ENCODE results near the gene AAK1.
"Not testable (repeated sequence)": the region's sequence is repeated elsewhere in the genome, so short reads cannot be mapped to it uniquely, and the experiment has no call there.

DNA sequence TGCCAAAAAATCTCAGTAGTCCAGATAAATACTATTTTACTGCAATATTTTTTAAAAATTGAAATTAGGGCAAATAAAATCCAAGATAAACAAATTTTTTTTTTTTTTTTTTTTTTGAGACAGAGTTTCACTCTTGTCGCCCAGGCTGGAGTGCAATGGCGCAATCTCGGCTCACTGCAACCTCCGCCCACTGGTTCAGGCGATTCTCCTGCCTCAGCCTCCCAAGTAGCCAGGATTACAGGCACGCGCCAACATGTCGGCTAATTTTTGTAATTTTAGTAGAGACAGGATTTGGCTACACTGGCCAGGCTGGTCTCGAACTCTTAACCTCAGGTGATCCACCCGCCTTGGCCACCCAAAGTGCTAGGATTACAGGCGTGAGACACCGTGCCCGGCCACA lies 68.2 kb downstream of the AAK1 start:
- not testable (repeated sequence) for TF ChIP-seq CTCF (IDR thresholded peaks at IDR 0.05; ENCODE audit: low read depth, low read length, poor library complexity, severe bottlenecking); EZH2phosphoT487 (IDR thresholded peaks at IDR 0.05; ENCODE audit: borderline replicate concordance, low read length)

Data from DOHH2 (cell line).